GM19025 (cell line): ENCODE results near the gene KIAA1671.
"Not testable (repeated sequence)": the region's sequence is repeated elsewhere in the genome, so short reads cannot be mapped to it uniquely, and the experiment has no call there.

Experiments used
- ATAC-seq: cut with Tn5 transposase; IDR thresholded peaks from one replicate; pipeline ENCODE4 v1.9.1; 2021; ENCODE audit warnings: mild to moderate bottlenecking, low read depth, moderate library complexity; ENCODE audit not compliant: unreplicated experiment

The KIAA1671 gene

GRCh38 chr22:25208743-25209505 lies 256.4 kb downstream of the KIAA1671 start:
- ATAC-seq = no peak

- no peak for ATAC-seq
These were observed 258.3 kb downstream of the KIAA1671 start for GRCh38 chr22:25210793-25211192.

DNA sequence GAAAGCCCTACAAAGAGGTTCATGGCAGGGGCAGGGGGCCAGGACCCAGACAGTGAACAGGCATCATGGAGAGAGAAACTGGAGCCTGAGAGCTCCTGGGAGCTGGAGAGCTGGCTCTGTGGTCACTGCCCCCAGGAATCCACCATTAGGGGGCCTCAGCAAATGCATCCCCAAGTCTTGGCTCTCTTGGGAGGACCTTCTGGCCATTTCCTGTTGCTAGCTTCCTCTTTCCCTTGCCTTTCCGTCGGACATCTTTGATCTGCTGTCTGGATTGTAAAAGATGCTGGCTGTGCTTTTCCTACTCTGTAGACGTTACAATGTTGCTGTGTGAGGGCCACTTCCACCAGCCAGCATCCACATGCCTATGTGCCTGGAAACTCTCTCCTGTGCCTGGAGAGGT lies 259.8 kb downstream of the KIAA1671 start:
- no peak for ATAC-seq

DNA sequence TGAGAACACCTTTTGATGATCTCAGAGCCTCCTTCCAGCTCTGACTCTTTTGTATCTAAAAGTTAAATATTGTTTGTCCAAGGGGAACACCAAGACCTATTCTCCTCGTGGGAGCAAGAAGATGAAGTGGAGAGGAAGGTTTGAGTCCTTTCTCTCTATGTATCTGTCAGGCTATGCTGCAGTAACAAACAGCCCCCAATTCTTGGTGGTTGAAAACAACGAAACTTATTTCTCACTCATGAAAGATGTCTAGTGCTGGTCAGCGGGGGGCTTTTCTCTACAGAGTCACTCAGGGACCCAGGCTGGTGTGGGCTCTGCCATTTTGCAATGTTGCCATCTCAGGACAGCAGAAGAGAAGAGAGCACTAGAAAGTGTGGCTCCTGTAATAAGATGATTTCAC lies 260.7 kb downstream of the KIAA1671 start:
- no peak for ATAC-seq

DNA sequence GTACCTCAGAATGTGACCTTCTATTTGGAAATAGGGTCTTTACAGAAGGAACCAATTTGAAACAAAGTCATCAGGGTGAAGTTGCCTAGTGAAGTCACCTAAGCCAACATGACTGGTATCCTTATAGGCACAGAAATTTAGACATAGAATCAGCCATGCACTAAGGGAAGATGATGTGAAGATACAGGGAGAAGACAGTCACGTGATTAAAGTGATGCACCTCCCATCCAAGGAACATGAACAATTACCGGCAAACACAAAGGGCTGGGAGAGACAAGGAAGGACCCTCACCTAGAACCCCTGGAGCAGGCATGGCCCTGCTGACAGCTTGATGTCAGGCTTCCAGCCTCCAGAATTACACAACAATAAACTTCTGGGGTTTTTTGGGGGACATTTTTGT lies 263.7 kb downstream of the KIAA1671 start:
- ATAC-seq = no peak

DNA sequence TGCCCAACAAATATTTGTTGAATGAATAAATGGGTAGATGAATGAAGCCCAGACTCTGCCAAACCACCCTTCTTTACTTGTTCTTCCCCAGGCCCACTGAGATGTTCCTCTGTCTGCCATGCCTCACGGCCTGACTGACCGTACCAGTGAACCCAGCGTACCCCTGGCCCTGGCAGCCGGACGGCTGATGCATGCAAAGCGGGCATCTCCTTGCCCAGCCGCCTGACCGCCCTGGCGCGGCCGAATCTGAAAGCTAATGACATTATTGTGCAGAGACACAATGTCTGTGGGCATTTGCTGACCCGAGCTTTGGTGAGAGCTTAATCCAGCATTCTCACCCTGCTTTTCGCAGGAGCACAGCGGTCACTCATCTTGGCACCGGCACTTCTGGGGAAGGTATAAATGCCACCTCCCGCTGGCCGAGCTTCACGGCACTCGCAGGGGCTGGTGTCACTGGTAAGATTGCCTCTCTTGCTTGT lies 266.7 kb downstream of the KIAA1671 start, which contains the start of gene CRYBB2:
TSS of gene CRYBB2 (plus strand) at position 429 of the 479 bp plus-strand sequence. CDS start 1,791 bp downstream, outside the sequence.
- no peak for ATAC-seq

DNA sequence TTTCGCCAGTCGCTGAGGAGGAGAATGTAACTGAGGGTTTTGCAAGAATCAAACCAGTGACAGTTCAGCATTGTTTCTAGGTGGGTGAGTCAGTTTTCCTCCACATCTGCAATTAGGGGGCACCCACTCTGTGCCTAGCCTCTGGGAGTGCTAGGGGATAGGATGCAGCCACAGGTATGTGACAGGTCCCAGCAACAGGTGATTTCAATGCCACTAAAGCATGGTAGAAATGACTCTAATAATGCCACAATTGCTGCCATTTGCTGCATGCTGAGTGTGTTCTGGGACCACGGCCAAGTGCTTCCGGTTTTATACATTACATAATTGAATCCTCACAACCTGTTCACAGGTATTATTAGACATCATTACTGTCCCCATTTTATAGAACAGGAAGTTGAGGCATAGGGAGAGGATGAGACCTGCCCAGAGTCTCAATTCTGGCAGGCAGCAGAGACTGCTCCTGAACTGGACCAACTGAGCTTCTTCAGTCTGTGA lies 267.5 kb downstream of the KIAA1671 start:
- ATAC-seq = no peak

- ATAC-seq = no peak
These were observed 269.3 kb downstream of the KIAA1671 start for GRCh38 chr22:25221790-25222189.

DNA sequence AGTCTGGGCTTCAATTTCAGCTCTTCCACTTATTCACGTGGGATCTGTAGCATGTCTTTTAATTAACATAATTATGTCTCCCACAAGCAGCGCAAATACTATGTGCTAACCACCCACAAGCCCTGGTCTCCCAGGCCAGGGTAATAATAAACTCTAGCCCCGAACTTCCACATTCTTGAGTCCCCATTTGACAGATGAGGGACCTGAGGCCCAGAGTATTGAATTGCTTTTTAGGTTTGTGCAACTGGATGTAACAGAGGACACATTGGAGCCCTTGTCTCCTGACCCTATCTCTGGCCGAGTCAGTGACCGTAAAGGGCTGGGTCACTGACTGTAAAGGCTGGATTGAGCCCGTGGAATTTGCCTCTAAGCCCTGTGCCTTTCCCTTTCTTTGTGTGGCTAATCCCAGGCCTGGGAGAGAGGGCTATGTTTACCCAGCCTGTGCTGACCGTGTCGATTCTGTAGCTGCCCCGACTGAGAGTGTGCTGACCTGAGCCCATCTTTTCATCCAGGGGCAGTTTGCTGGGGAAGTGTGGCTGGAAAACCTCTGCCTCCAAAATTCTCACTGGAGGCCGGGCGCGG lies 270.8 kb downstream of the KIAA1671 start:
- ATAC-seq = no peak

DNA sequence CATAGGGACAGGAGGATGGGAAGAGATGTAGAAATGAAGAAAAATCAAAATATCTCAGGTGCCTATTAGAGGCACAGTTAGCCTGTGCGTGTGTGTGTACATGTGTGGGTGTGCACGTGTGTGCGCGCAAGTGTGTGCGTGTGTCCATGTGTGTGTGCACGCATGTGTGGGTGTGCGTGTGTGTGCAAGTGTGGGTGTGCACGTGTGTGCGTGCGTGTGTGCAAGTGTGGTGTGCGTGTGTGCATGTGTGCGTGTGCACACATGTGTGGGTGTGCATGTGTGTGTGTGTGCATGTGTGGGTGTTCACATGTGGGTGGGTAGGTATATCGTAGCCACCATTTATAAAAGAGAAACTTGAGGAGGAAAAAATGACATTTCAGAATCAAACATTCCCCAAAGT lies 276.3 kb downstream of the KIAA1671 start:
- ATAC-seq = no peak

- not testable (repeated sequence) for ATAC-seq
These were observed 278.2 kb downstream of the KIAA1671 start for GRCh38 chr22:25230760-25231159.

DNA sequence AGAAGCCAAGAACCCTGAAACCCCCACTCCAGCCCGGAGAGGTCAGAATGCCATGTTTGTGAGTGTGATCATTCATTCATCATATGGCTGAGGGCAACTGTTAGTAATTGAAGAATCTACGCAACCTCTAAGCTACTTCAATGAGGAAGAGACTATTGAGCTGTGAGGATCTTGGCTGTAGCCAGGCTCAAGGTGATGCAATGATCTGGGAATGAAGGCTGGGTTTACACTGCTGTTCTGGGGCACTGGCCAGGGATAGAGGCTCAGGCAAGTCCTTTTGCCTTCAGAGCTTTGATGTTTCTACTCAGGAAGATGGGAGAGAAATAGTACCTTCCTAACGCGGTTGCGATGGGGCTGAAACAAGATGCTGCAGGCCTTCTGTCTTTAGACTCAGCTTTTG lies 279.8 kb downstream of the KIAA1671 start:
- no peak for ATAC-seq

GRCh38 chr22:25233706-25234105 lies 281.2 kb downstream of the KIAA1671 start:
- ATAC-seq = not testable (repeated sequence)

GRCh38 chr22:25235547-25236290 lies 283.2 kb downstream of the KIAA1671 start:
- ATAC-seq = no peak

DNA sequence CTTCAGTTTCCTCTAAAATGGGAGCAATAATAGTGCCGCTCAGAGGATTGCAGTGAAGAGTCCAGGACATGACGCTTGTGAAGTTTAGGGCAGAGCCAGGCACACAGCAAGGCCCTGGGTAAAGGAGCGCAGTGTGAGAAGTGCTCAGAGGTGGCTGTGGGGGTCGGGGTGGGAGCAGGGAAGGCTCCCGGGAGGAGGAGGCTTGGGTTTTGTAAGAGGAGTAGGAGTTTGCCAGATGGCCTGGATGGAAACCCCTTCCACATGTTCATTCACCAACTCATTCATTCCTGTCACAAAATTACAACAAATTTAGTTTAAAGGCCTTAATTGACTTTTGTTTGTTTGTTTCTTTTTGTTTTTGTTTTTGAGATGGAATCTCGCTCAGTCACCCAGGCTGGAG lies 283.9 kb downstream of the KIAA1671 start:
- ATAC-seq = no peak

DNA sequence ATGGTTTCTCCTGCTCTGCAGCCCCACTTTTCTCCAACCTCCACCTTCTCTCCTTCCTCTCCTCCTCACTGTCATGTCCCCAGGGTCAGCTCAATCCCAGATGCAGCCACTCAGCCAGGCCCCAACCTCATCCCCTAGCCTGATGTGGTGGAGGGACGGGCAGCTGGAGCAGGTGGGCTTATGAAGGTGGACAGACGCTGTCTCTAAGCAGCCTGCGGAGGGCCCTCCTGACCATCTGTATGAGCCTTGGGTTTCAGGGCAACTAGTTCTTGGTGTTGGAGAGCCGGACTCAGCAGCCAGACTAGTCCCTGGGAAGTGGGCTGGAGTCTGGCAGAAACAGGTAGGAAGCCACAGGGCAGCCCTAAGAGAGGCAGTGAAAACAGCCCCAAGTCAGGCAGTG lies 285.0 kb downstream of the KIAA1671 start:
- no peak for ATAC-seq

GRCh38 chr22:25238058-25238457 lies 285.5 kb downstream of the KIAA1671 start:
- ATAC-seq = not testable (repeated sequence)
